GM21367 (cell line): ENCODE results near the gene SYT6.

ENCODE experiments used
- ATAC-seq: cut with Tn5 transposase; IDR thresholded peaks from one replicate; pipeline ENCODE4 v1.9.1; 2021; ENCODE audit not compliant: unreplicated experiment

The SYT6 gene

GRCh38 chr1:114154963-114155322, 1.3 kb upstream of the SYT6 start:
- no peak for ATAC-seq

GRCh38 chr1:114154146-114154962, 685 bp upstream of the SYT6 start:
- ATAC-seq = no peak

- no peak for ATAC-seq
Observed at GRCh38 chr1:114152508-114153260, 985 bp downstream of the SYT6 start.

GRCh38 chr1:114152089-114152507, 1.6 kb downstream of the SYT6 start:
- no peak for ATAC-seq

- ATAC-seq = no peak
Observed at GRCh38 chr1:114150016-114150415, 3.7 kb downstream of the SYT6 start.

GRCh38 chr1:114149211-114149610, 4.5 kb downstream of the SYT6 start:
- no peak for ATAC-seq

GRCh38 chr1:114145504-114146151, 8.0 kb downstream of the SYT6 start:
- no peak for ATAC-seq

GRCh38 chr1:114144016-114144415, 9.7 kb downstream of the SYT6 start:
- ATAC-seq = no peak

- no peak for ATAC-seq
Observed at GRCh38 chr1:114139540-114139939, 14.1 kb downstream of the SYT6 start.

GRCh38 chr1:114137497-114137896, 16.2 kb downstream of the SYT6 start:
- no peak for ATAC-seq

GRCh38 chr1:114135786-114136185, 17.9 kb downstream of the SYT6 start:
- no peak for ATAC-seq

- ATAC-seq = no peak
Observed at GRCh38 chr1:114134518-114134917, 19.2 kb downstream of the SYT6 start.

GRCh38 chr1:114133129-114133528, 20.5 kb downstream of the SYT6 start:
- ATAC-seq = no peak

- ATAC-seq = no peak
Observed at GRCh38 chr1:114131526-114132220, 22.0 kb downstream of the SYT6 start.

- ATAC-seq = no peak
Observed at GRCh38 chr1:114130846-114131525, 22.7 kb downstream of the SYT6 start.

GRCh38 chr1:114130213-114130612, 23.5 kb downstream of the SYT6 start:
- ATAC-seq = no peak

GRCh38 chr1:114128293-114128692, 25.4 kb downstream of the SYT6 start:
- no peak for ATAC-seq

GRCh38 chr1:114126261-114127095, 27.2 kb downstream of the SYT6 start:
- peak; percentile 90 for ATAC-seq

GRCh38 chr1:114124644-114125043, 29.0 kb downstream of the SYT6 start:
- no peak for ATAC-seq
